ENCODE results near the gene CDC45.
"Not testable (repeated sequence)": the region's sequence is repeated elsewhere in the genome, so short reads cannot be mapped to it uniquely, and the experiment has no call there.

Gene CDC45

DNA sequence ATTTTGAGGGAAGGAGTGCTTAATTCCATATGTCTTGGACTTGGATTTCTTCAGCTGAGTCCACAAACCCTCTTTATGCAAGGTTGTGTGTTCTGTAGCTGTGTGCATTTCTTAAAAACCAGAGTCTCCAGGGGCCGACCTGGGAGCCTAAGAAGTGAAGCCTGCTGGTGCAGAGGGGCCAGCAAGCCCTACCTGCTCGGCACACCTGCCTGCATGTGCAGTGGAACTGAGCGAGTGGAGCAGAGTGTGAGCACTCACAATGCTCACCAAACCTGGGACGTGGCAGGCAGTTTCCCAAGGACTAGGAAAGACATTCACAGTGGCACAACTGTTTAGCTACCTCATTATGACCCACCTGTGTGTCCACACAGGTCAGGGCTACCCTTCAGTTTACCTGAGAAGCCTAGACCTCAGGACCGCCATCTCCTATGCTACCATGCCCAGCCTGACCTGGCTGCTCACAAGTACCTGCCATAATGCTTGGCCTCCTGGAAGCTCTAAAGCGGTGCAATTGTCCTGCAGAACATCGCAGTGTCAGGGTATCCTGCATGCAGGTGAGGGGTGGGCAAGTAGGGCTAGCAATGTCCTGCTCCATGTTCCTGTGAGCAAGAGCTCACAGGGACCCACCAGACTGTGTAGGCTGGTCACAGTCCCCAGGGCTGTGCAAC lies 36.0 kb upstream of the CDC45 start:
- DNase-seq (ENCODE audit: low read depth, low spot score) = no peak
- in situ Hi-C loops (cut with HindIII; ENCODE audit: low sequenced_read_pairs) = no loop called here
- H3K4me3 ChIP-seq (ENCODE audit: low read depth, low read length) = no peak overlapping the region
- TF ChIP-seq, protein P1, sequence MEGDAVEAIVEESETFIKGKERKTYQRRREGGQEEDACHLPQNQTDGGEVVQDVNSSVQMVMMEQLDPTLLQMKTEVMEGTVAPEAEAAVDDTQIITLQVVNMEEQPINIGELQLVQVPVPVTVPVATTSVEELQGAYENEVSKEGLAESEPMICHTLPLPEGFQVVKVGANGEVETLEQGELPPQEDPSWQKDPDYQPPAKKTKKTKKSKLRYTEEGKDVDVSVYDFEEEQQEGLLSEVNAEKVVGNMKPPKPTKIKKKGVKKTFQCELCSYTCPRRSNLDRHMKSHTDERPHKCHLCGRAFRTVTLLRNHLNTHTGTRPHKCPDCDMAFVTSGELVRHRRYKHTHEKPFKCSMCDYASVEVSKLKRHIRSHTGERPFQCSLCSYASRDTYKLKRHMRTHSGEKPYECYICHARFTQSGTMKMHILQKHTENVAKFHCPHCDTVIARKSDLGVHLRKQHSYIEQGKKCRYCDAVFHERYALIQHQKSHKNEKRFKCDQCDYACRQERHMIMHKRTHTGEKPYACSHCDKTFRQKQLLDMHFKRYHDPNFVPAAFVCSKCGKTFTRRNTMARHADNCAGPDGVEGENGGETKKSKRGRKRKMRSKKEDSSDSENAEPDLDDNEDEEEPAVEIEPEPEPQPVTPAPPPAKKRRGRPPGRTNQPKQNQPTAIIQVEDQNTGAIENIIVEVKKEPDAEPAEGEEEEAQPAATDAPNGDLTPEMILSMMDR (IDR thresholded peaks at IDR 0.05; ENCODE audit: low read depth, low read length) = no peak

DNA sequence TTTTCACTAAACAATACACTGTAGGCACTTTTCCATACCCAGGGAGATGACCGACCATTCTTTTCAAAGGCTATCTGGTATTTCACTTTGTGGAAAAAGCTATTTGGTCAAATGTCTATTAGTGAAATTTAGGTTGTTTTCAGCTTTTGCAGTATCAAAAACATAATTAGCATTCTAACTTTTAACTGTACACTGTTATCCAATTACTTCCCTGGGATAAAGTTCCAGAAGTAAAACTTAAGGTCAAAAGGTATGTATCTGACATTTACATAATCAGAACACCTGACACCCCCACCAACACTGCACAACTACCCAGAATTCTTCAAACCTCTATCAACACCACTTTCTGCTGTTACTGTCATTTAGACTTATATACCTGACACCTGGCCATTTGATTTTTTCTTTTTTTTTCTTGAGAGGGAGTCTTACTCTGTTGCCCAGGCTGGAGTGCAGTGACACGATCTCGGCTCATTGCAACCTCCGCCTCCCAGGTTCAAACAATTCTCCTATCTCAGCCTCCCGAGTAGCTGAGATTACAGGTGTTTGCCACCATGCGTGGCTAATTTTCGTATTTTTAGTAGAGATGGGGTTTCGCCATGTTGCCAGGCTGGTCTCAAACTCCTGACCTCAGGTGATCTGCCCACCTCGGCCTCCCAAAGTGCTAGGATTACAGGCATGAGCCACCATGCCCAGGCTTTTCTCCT lies 34.3 kb upstream of the CDC45 start:
- DNase-seq (ENCODE audit: low read depth, low spot score); H3K4me3 ChIP-seq (ENCODE audit: low read depth, low read length); in situ Hi-C loops (cut with HindIII; ENCODE audit: low sequenced_read_pairs): not testable (repeated sequence)

- in situ Hi-C loops (cut with HindIII; ENCODE audit: low sequenced_read_pairs) = no loop called here
- H3K4me3 ChIP-seq (ENCODE audit: low read depth, low read length) = peak overlapping the region; percentile 80
- TF ChIP-seq, protein P1 (IDR thresholded peaks at IDR 0.05; ENCODE audit: low read depth, low read length) = no peak
- DNase-seq (ENCODE audit: low read depth, low spot score) = no peak
These were observed 33.0 kb upstream of the CDC45 start for GRCh38 chr22:19446603-19447329.

GRCh38 chr22:19447330-19448075 lies 32.2 kb upstream of the CDC45 start, which contains the start of gene C22orf39:
TSS of gene C22orf39 (minus strand) at chr22:19447711. CDS start at chr22:19447688, 23 bp downstream.
- TF ChIP-seq, protein P1 (IDR thresholded peaks at IDR 0.05; ENCODE audit: low read depth, low read length) = no peak

DNA sequence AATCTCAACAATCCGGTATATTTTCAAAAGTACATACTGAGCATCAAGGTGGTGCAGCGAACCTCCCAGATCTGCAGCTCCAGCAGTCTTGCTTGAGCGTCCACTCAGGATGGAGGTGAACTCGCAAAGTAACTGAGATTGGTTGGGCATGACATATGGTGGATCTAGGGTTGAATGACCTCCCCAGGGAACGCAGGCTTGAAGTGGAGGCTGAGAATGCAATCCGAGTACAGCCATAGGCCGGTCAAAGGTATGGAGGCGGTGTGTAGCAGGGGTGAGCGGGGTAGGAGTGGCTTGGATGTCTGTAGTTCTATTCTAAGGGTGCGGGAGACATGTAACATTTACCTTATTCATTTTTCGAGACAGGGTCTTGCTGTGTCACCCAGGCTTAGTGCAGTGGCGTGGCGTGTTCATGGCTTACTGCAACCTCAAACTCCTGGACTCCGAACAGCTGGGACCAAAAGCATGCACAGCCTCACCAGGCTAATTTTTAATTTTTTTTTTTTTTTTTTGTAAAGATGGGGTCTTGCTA lies 31.6 kb upstream of the CDC45 start:
- DNase-seq (ENCODE audit: low read depth, low spot score) = peak; percentile 68
- TF ChIP-seq, protein P1 (IDR thresholded peaks at IDR 0.05; ENCODE audit: low read depth, low read length) = no peak
- in situ Hi-C loops (cut with HindIII; ENCODE audit: low sequenced_read_pairs) = no loop called here
- H3K4me3 ChIP-seq (ENCODE audit: low read depth, low read length) = peak overlapping the region; percentile 80

More at GRCh38 chr22:19447330-19448075, 32.2 kb upstream of the CDC45 start, which contains the start of gene C22orf39:
- H3K4me3 ChIP-seq (ENCODE audit: low read depth, low read length) = peak within 1 kb of the TSS; percentile 80
- in situ Hi-C loops (cut with HindIII; ENCODE audit: low sequenced_read_pairs) = no loop called here
- peak; percentile 93 for DNase-seq (ENCODE audit: low read depth, low spot score)

DNA sequence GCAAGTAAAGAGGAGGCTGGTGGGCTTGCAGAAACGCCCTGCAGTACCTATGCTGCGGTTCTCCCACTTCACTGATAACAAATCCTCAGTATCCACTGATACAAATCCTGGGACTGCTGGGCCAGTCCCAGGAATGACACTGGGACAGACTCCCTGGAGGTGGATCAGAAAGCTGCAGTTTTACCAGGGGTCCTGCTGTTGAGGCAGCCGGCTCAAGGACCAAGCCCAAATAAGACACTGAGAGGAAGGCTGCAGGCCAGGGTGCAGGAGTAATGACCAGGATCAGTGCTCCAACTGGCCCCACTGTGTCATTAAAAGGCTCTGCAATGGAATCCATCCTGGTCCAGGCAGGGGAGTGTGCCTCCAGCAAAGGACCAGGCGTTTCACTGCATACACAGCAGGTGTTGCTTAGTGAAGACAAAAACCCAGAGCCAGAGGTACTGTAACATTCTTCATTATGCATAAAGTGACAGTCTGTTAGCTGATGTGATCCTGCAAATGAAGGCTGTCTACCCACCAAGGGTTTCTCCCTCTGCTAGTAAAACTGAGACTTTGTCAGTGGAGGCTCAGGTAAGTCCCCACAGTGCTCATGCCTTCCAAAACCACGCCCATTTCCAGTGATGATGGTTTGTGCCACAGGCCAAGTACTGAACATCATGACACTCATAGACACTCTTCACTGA lies 30.8 kb upstream of the CDC45 start:
- H3K4me3 ChIP-seq (ENCODE audit: low read depth, low read length) = no peak overlapping the region
- in situ Hi-C loops (cut with HindIII; ENCODE audit: low sequenced_read_pairs) = no loop called here
- no peak for DNase-seq (ENCODE audit: low read depth, low spot score)
- TF ChIP-seq, protein P1 (IDR thresholded peaks at IDR 0.05; ENCODE audit: low read depth, low read length) = no peak

Measured in astrocyte of the spinal cord (primary cell).